Upper lobe of left lung (tissue), 6 donors: ENCODE data around the gene TUBGCP6. TPM values are rescaled to one million over a fixed set of nuclear protein-coding genes. Genes with fewer than 3 reads are reported as not detected.

ENCODE experiments used
- ATAC-seq, 2 donors: fragments of 200-7000 bp; cut with Tn5 transposase; one replicate each; pipeline ENCODE4 v1.9.1; 2022; ENCODE audit warnings: mild to moderate bottlenecking in 2 of 2, moderate library complexity in 2 of 2; ENCODE audit not compliant: low FRiP score in 2 of 2
- DNase-seq, 2 donors: peaks; one replicate each; pipeline ENCODE4 v3.0.0-alpha.2; 2019 to 2020
- H3K27ac ChIP-seq, 4 donors: fragments of 200-600 bp; sonication (generic); one replicate each; pipeline ENCODE4 v1.5.1; 2016 to 2019
- H3K27me3 ChIP-seq, 4 donors: fragments of 200-600 bp; sonication (generic); one replicate each; pipeline ENCODE4 v1.5.1; 2017 to 2019
- H3K36me3 ChIP-seq, 4 donors: fragments of 200-600 bp; sonication (generic); one replicate each; pipeline ENCODE4 v1.5.1; 2016 to 2019
- H3K4me1 ChIP-seq, 4 donors: fragments of 200-600 bp; sonication (generic); one replicate each; pipeline ENCODE4 v1.5.1; 2018 to 2019
- H3K4me3 ChIP-seq, 4 donors: fragments of 200-600 bp; sonication (generic); one replicate each; pipeline ENCODE4 v1.5.1; 2017 to 2019; ENCODE audit warnings: mild to moderate bottlenecking in 2 of 4, moderate library complexity in 1 of 4
- H3K9me3 ChIP-seq, 4 donors: fragments of 200-600 bp; sonication (generic); one replicate each; pipeline ENCODE4 v1.5.1; 2018 to 2019
- EP300 ChIP-seq, 4 donors: sonication (generic); formaldehyde crosslinking; IDR thresholded peaks; one replicate each; pipeline ENCODE4 v1.5.1; 2017; ENCODE audit warnings: antibody characterized with exemption in 4 of 4, control low read depth in 2 of 4
- POLR2A ChIP-seq, 4 donors: fragments of 450-650 bp; IDR thresholded peaks; one replicate each; pipeline ENCODE4 v1.5.1; 2016 to 2017; ENCODE audit warnings: antibody characterized with exemption in 4 of 4, mild to moderate bottlenecking in 2 of 4
- POLR2AphosphoS5 ChIP-seq, 2 donors: sonication (generic); formaldehyde crosslinking; IDR thresholded peaks; one replicate each; pipeline ENCODE4 v1.5.1; 2017; ENCODE audit warnings: antibody characterized with exemption in 2 of 2
- WGBS, 2 donors: methylation state at CpG; one replicate each; pipeline ENCODE4 v1.1.5; 2017 to 2018; 5-methylcytosine and 5-hydroxymethylcytosine counted together
- total RNA-seq, 6 donors: library from RNA; depleted of rRNA in 4 of 6; stranded (reverse); fragments of >200 nt in 4 of 6; gene quantifications; one replicate each; pipeline versions ENCODE4 v1.1.0 to v1.2.1, GENCODE V29; 2016 to 2021
- TF ChIP-seq, protein P1 (sequence below), 6 experiments: fragments of 450-650 bp in 4 of 6; fragments of 200-600 bp in 2 of 6; sonication (generic) in 2 of 6; IDR thresholded peaks; one replicate each; pipeline ENCODE4 v1.5.1; 2016 to 2019; ENCODE audit warnings: antibody characterized with exemption in 6 of 6
- donor health status: DM: no; HTN: no; CAD: no; lungs with moderate emphysema.
- donor health status: DM: no; HTN: yes; CAD: no; lungs with severe emphysema.

The TUBGCP6 gene
- total RNA-seq, 6 donors from 2014 or later, result 43.2 to 216 (median 52.4) TPM

DNA sequence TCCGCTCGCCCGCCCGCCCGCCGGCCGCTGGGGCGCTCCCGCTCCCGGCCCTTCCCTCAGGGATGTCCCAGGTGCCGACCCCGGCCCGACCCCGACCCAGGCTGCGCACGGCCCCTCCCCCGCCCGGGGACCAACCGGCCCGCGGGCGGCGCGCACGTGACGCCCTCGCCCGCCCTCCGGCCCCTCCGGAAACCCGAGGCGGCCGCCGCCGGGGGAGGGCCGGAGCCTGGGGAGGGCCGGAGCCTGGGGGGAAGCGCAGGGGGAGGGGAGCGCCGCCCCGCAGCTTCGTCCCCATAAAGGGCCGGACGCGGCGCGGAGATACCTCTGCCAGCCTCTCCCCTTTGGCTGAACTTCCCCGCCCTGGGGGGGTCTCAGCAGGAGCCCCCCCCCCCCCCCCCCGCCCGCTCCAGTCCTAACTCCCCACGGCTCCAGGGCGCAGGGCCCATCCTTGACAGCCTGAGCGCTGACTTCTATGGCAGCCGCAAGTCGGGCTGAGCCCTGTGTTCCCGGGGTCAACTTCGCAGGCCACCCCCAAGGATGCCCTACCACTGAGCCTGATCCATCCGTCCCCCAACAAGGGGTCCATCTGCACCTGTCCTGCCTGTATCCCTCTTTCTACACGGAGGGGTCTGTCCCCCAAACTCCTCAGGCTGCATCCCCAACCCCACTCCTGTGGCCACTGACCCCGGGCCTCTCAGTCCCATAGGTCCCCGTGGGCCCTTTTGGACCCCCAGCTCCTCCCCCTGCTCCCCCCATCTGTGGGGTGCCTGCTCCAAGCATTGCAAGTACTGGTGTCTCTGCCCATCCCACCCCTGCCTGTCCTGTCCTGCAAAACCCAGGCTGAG, 17.0 kb upstream of the TUBGCP6 start, which contains the start of gene MAPK12:
Gene MAPK12 (minus strand): TSS at position 69 of the 845 bp plus-strand sequence. CDS start 174 bp downstream, outside the sequence.
- WGBS, 2 donors, result 13% methylated on average over 14 of the region's 61 CpGs; no CpG with 5 or more reads in 1 of the 2 donors
- Histone ChIP-seq H3K9me3 (no peaks in the 10 kb centered on the region), H3K27ac (peak within 1 kb of the TSS in 3 of 4 donors; percentile 15 to 70 (median 42)), H3K36me3 (peaks cover 0 to 3% (median 0%) of the 10 kb centered on the region in 4 donors), H3K27me3 (peaks cover 0 to 13% (median 2%) of the 10 kb centered on the region in 4 donors), H3K4me3 (peak within 1 kb of the TSS; percentile 56 to 67 (median 62)), H3K4me1 (peaks cover 16 to 35% (median 18%) of the 10 kb centered on the region in 4 donors)
- TF ChIP-seq EP300 (IDR thresholded peaks at IDR 0.05), result no peak
- DNase-seq (peak in 1 of 2 donors; percentile 89), ATAC-seq (no peak)

- 0% methylated on average over 10 of the region's 92 CpGs; no CpG with 5 or more reads in 1 of the 2 donors for WGBS, 2 donors
- Histone ChIP-seq H3K4me1 (peaks cover 16 to 35% (median 18%) of the 10 kb centered on the region in 4 donors), H3K27ac (peak overlapping the region in 3 of 4 donors; percentile 15 to 70 (median 42))
Observed at GRCh38 chr22:50260801-50261614, 16.2 kb upstream of the TUBGCP6 start.

DNA sequence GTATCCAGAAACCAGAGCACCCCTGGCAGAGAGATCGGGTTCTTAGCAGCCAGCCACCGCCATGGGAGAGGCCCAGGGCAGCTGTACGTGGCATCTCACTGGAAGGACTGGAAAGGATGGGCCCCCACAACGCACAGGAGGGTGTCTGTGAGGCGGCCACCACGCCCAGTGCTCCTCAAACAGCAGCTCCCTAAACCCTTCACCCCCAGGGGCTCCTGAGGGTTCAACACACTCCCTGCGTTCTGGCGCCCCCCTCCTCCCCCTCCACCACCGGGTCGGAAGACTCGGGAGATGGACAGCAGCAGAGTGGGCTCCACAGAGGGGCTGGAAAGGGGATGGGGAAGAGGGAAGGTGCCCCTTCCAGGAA, 15.6 kb upstream of the TUBGCP6 start:
- Histone ChIP-seq H3K36me3 (peaks cover 0 to 3% (median 0%) of the 10 kb centered on the region in 4 donors), H3K27ac (peak overlapping the region in 3 of 4 donors; percentile 15 to 70 (median 42)), H3K4me3 (peak overlapping the region; percentile 56 to 67 (median 62)), H3K9me3 (no peaks in the 10 kb centered on the region), H3K27me3 (peaks cover 0 to 13% (median 2%) of the 10 kb centered on the region in 4 donors), H3K4me1 (peaks cover 16 to 35% (median 18%) of the 10 kb centered on the region in 4 donors)
- ATAC-seq (no peak), DNase-seq (no peak)
- 34 to 41% methylated on average over 9 to 10 of the region's 11 CpGs for WGBS, 2 donors
- TF ChIP-seq, protein P1, sequence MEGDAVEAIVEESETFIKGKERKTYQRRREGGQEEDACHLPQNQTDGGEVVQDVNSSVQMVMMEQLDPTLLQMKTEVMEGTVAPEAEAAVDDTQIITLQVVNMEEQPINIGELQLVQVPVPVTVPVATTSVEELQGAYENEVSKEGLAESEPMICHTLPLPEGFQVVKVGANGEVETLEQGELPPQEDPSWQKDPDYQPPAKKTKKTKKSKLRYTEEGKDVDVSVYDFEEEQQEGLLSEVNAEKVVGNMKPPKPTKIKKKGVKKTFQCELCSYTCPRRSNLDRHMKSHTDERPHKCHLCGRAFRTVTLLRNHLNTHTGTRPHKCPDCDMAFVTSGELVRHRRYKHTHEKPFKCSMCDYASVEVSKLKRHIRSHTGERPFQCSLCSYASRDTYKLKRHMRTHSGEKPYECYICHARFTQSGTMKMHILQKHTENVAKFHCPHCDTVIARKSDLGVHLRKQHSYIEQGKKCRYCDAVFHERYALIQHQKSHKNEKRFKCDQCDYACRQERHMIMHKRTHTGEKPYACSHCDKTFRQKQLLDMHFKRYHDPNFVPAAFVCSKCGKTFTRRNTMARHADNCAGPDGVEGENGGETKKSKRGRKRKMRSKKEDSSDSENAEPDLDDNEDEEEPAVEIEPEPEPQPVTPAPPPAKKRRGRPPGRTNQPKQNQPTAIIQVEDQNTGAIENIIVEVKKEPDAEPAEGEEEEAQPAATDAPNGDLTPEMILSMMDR (IDR thresholded peaks at IDR 0.05), result no peak
- TF ChIP-seq POLR2AphosphoS5 (IDR thresholded peaks at IDR 0.05) (no peak), POLR2A (IDR thresholded peaks at IDR 0.05) (no peak), EP300 (IDR thresholded peaks at IDR 0.05) (no peak)

More at GRCh38 chr22:50260801-50261614, 16.2 kb upstream of the TUBGCP6 start:
- Histone ChIP-seq H3K27me3 (peaks cover 0 to 13% (median 2%) of the 10 kb centered on the region in 4 donors), H3K4me3 (peak overlapping the region; percentile 56 to 67 (median 62)), H3K36me3 (peaks cover 0 to 3% (median 0%) of the 10 kb centered on the region in 4 donors), H3K9me3 (no peaks in the 10 kb centered on the region)
- peak in 1 of 2 donors; percentile 7 for ATAC-seq
- TF ChIP-seq POLR2AphosphoS5 (IDR thresholded peaks at IDR 0.05), result no peak
- TF ChIP-seq EP300 (IDR thresholded peaks at IDR 0.05), result no peak
- TF ChIP-seq POLR2A (IDR thresholded peaks at IDR 0.05), result no peak
- TF ChIP-seq, protein P1 (IDR thresholded peaks at IDR 0.05), result no peak
- peak in 1 of 2 donors; percentile 91 for DNase-seq

GRCh38 chr22:50259302-50259701, 14.5 kb upstream of the TUBGCP6 start:
- ATAC-seq (no peak), DNase-seq (no peak)
- Histone ChIP-seq H3K4me3 (no peak overlapping the region), H3K27me3 (peaks cover 0 to 13% (median 2%) of the 10 kb centered on the region in 4 donors), H3K27ac (no peak overlapping the region), H3K36me3 (peaks cover 0 to 3% (median 0%) of the 10 kb centered on the region in 4 donors), H3K4me1 (peaks cover 16 to 35% (median 18%) of the 10 kb centered on the region in 4 donors), H3K9me3 (no peaks in the 10 kb centered on the region)
- no peak for TF ChIP-seq EP300 (IDR thresholded peaks at IDR 0.05)
- TF ChIP-seq, protein P1 (IDR thresholded peaks at IDR 0.05), result no peak
- TF ChIP-seq POLR2AphosphoS5 (IDR thresholded peaks at IDR 0.05), result no peak
- TF ChIP-seq POLR2A (IDR thresholded peaks at IDR 0.05), result no peak
- 85 to 94% methylated on average over 12 to 15 of the region's 15 CpGs for WGBS, 2 donors
